Nephron progenitor cell (in vitro differentiated cells): ENCODE measurements around the gene GABRG3.

Experiments
- DNase-seq: peaks from one replicate; pipeline ENCODE4 v3.0.0; 2021
- H3K27ac Mint-ChIP-seq: 2 replicates; pipeline ENCODE4 v1.8.0; 2021; ENCODE audit warnings: mild to moderate bottlenecking, moderate library complexity, mixed read lengths
- H3K27me3 Mint-ChIP-seq: 2 replicates; pipeline ENCODE4 v1.8.0; 2021; ENCODE audit warnings: mild to moderate bottlenecking, low read depth, mixed read lengths; ENCODE audit not compliant: poor library complexity
- H3K36me3 Mint-ChIP-seq: 2 replicates; pipeline ENCODE4 v1.8.0; 2021; ENCODE audit warnings: low read depth, mixed read lengths
- H3K4me1 Mint-ChIP-seq: 2 replicates; pipeline ENCODE4 v1.8.0; 2021; ENCODE audit warnings: mixed read lengths
- H3K4me3 Mint-ChIP-seq: 2 replicates; pipeline ENCODE4 v1.8.0; 2021; ENCODE audit warnings: mild to moderate bottlenecking, moderate library complexity, mixed read lengths
- H3K9me3 Mint-ChIP-seq: 2 replicates; pipeline ENCODE4 v1.8.0; 2021; ENCODE audit warnings: mild to moderate bottlenecking, moderate library complexity, mixed read lengths
- TF ChIP-seq, protein P1 (sequence below): fragments of 200-600 bp; sonication (generic); IDR thresholded peaks from 2 replicates; pipeline ENCODE4 v1.5.0; 2021; ENCODE audit warnings: antibody characterized with exemption

GABRG3 gene

DNA sequence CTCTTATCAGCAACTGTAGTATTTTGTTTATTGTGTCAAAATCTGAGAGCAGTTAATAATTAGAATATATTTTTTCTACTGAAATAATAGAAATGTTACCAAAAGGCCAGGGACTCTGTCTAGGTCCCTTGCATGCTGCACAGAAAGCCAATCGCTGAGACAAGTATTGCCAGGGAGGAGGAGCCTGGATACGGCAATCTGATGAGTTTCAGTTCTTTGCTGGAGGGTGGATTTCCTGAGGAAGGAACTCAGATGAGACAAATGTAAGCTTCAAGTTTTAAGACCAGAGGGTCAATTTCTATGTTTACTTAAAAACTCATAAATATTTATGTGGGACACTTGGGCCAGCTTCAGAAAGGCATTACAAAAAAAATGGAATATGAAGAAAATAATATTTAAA, 252.2 kb downstream of the GABRG3 start:
- H3K9me3 Mint-ChIP-seq: no peaks in the 10 kb centered on the region
- no peaks in the 10 kb centered on the region for H3K36me3 Mint-ChIP-seq
- no peak overlapping the region for H3K27ac Mint-ChIP-seq
- no peaks in the 10 kb centered on the region for H3K4me1 Mint-ChIP-seq
- no peak for DNase-seq
- H3K27me3 Mint-ChIP-seq: peaks cover 10% of the 10 kb centered on the region
- TF ChIP-seq, protein P1, sequence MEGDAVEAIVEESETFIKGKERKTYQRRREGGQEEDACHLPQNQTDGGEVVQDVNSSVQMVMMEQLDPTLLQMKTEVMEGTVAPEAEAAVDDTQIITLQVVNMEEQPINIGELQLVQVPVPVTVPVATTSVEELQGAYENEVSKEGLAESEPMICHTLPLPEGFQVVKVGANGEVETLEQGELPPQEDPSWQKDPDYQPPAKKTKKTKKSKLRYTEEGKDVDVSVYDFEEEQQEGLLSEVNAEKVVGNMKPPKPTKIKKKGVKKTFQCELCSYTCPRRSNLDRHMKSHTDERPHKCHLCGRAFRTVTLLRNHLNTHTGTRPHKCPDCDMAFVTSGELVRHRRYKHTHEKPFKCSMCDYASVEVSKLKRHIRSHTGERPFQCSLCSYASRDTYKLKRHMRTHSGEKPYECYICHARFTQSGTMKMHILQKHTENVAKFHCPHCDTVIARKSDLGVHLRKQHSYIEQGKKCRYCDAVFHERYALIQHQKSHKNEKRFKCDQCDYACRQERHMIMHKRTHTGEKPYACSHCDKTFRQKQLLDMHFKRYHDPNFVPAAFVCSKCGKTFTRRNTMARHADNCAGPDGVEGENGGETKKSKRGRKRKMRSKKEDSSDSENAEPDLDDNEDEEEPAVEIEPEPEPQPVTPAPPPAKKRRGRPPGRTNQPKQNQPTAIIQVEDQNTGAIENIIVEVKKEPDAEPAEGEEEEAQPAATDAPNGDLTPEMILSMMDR: no peak
- H3K4me3 Mint-ChIP-seq: no peak overlapping the region

DNA sequence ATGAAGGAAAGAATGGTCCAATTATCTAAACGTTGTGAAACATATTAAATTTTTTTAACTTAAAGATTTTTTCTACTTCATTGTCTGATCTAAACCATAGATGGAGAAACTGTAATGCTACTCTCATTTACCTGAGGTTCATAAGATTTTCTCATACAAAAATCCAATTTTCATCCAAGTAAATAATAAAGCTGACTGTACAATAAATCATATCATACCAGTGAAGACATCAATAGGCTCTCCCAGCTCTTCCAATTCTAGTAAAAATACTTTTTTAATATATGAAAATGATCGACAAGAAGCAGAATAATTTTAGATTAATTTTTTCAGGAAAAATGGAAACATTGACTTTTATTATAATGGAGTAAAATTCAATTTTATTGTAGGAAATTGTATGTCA, 260.8 kb downstream of the GABRG3 start:
- Mint-ChIP-seq H3K27ac (no peak overlapping the region), H3K27me3 (peaks cover 3% of the 10 kb centered on the region), H3K4me3 (no peak overlapping the region), H3K9me3 (peaks cover 11% of the 10 kb centered on the region), H3K4me1 (peaks cover 5% of the 10 kb centered on the region), H3K36me3 (no peaks in the 10 kb centered on the region)
- no peak for DNase-seq
- TF ChIP-seq, protein P1: no peak

DNA sequence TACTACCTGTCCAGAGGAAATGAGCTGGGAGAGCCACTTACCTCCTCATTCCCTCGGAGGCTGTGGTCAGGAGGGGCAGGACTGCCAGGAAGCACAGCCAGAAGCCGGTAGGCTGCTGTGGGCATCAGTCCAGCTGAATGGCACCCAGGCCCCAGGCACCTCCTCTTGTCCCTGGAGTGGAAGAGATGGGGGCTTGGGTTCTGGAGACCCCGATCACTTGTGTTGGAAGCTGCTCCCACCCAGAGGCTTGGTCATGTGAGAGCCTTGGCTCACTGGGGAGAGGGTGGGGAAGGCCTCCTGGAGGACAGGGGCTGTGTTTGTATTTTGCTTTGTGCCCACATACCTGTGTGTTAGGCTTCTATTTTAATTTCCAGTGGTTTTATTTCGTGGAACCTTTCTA, 261.9 kb downstream of the GABRG3 start:
- TF ChIP-seq, protein P1: no peak
- Mint-ChIP-seq H3K4me3 (no peak overlapping the region), H3K4me1 (peaks cover 5% of the 10 kb centered on the region)

DNA sequence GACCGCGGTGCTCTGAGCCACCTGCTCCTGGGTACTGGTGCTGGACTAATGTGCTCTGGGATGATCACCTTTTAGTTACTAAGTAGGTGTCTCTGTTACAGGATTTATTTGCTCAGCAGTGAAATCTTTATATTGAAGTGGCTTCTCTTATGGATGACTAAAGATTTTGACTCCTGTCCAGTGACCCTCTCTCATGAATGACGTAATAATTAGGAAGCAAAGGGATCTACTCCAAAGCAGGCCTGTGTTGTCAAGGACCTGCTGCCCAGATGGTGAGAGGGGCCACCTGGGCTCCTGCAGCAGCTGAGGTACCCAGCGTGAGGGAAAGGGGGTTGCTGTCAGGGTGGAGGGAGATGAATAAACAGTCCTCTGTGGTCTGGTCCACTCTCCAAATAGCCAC, 263.6 kb downstream of the GABRG3 start:
- H3K4me1 Mint-ChIP-seq: peaks cover 5% of the 10 kb centered on the region
- H3K27me3 Mint-ChIP-seq: no peaks in the 10 kb centered on the region
- TF ChIP-seq, protein P1: no peak
- DNase-seq: no peak
- H3K27ac Mint-ChIP-seq: no peak overlapping the region
- H3K36me3 Mint-ChIP-seq: no peaks in the 10 kb centered on the region
- H3K9me3 Mint-ChIP-seq: peaks cover 3% of the 10 kb centered on the region
- no peak overlapping the region for H3K4me3 Mint-ChIP-seq

More for the DNA sequence above, 261.9 kb downstream of the GABRG3 start:
- no peak for DNase-seq
- no peak overlapping the region for H3K27ac Mint-ChIP-seq
- no peaks in the 10 kb centered on the region for H3K36me3 Mint-ChIP-seq
- H3K9me3 Mint-ChIP-seq: peaks cover 11% of the 10 kb centered on the region
- H3K27me3 Mint-ChIP-seq: peaks cover 3% of the 10 kb centered on the region

DNA sequence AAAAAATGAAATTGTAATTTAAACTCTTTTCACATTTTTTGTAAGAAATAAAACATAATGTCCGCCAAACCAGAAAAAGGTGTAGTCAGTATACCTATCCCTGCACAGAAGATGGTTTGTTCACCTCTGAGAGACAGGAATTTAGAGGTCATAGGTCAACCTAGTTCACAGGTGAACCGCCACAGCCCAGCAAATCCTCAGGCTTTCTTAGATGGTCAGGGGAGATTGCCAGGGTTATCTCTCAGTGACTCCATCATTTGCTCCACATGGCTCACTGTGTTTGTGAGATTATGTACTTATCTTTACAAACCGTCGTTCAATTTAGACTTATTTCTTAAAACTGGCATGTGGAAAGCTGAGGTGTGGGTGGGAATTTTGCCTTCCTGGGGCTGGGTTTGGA, 264.2 kb downstream of the GABRG3 start:
- Mint-ChIP-seq H3K4me1 (peaks cover 5% of the 10 kb centered on the region), H3K36me3 (no peaks in the 10 kb centered on the region), H3K27ac (no peak overlapping the region), H3K27me3 (no peaks in the 10 kb centered on the region), H3K4me3 (no peak overlapping the region), H3K9me3 (no peaks in the 10 kb centered on the region)
- TF ChIP-seq, protein P1: no peak
- DNase-seq: no peak

DNA sequence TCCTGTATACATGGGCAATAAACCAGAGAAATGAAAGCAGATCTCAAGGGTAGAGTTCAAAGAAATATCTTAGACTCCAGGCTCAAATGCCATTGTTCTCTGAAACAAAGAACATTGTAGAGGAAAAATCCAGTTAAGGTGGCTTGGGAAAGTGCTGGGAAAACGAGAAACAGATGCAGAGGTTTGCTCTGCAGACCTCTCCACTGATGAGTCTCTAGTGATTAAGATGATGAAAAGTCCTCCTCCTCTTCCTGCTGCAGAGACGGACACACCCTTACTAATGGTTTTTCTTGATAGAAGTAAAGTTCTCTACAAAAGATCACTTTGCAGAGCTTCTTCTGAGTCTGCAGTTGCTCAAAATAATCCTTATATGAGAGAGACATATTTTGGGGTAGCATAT, 264.7 kb downstream of the GABRG3 start:
- Mint-ChIP-seq H3K36me3 (no peaks in the 10 kb centered on the region), H3K4me3 (no peak overlapping the region), H3K27ac (no peak overlapping the region), H3K4me1 (peaks cover 5% of the 10 kb centered on the region), H3K27me3 (no peaks in the 10 kb centered on the region), H3K9me3 (no peaks in the 10 kb centered on the region)
- TF ChIP-seq, protein P1: no peak
- no peak for DNase-seq
